HG02759 (cell line): ENCODE results near the gene BCL2L11.
A peak's percentile ranks its signal among the peaks of the same experiment; 100 is the strongest.
"Not testable (repeated sequence)": the region's sequence is repeated elsewhere in the genome, so short reads cannot be mapped to it uniquely, and the experiment has no call there.

Experiments
- ATAC-seq: cut with Tn5 transposase; IDR thresholded peaks from one replicate; pipeline ENCODE4 v1.9.1; 2021; ENCODE audit warnings: mild to moderate bottlenecking, moderate library complexity; ENCODE audit not compliant: unreplicated experiment

The BCL2L11 gene, protein sequence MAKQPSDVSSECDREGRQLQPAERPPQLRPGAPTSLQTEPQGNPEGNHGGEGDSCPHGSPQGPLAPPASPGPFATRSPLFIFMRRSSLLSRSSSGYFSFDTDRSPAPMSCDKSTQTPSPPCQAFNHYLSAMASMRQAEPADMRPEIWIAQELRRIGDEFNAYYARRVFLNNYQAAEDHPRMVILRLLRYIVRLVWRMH

DNA sequence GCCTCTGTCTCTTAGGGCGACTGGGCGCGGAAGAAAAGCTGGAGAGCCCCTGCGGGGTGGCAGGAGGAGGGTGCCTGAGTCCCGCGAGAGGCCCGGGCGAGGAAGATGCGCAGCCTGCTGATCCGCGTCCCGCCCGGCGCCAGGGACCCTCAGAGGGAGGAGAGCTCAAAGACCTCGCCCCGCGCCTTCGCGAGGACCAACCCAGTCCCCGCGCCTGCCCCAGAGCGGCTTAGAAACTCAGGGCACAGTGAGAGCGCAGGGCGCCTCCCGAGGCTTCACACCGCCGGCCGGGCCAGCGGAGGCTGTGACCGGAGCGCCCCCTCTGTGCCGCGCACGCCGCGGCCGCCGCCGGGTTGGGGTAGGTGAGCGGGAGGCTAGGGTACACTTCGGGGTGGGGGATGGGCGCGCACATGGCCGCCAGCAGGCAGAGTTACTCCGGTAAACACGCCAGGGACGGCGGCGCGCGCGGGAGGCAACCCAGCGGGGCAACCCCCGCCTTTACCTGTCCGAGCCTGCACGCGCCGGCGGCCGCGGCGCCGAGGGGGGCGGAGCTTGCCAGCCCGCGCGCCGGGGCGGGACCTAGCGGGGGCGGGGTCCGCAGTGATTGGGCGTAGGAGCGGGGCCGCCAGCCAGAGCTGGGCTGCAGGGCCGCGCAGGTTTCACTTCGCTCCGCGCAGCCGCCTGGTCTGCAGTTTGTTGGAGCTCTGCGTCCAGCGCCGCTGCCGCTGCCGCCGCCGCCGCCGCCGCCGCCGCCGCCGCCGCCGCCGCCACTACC lies at the start of gene BCL2L11:
Gene BCL2L11 (plus strand): TSS at position 662 of the 775 bp plus-strand sequence. CDS start 2,832 bp downstream, outside the sequence.
- peak; percentile 57 for ATAC-seq

DNA sequence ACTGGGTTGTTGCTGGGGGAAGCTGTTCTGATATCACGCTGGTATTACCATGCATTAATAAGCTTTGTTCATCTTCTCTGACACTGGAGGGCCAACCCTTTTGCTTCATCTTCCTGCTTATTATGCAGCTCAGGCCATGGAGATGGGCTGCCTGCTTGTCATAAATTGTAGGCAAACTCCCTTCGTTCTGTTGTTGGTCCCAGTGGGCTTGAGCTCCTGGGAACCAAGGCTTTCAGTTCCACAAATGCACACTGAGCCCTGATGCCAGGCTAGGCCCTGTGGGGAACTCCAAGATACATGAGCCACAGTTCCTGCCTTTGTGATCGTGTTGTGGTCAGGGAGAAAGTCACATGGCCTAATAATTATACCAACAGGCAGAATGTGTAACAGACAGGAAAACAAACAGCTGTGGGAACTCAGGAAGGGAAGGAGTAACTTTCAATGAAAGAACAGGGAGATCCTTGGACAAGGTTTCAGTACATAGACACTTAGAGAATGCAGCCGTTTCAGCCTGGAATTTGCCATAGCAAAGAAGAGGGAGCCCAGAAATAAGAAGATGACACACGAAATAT lies 49.0 kb upstream of the BCL2L11 start:
- ATAC-seq, result no peak

DNA sequence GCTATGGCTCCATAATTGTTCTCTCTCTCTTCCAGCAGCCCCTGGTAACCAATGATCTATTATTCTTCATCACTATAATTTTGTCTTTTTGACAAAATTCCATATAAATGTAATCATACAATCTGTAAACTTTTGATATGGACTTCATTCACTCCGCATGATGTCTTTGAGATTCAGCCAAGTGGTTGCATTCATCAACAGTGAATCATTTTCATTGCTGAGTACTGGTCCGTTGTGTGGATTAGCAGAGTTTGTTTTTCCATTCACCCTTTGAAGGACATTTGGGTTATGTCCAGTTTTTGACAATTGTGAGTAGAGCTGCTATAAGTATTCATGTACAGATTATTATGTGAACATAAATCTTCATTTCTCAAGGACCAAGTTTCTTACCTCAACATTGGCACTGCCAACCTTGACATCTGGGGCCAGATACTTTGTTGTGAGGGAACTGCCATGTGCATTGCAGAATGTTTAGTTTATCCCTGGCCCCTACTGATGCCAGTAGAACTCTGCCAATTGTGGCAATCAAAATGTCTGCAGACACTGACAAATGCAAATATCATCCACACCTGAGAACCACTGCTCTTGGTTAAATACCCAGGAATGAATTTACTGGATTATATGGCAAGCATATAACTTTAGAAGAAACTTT lies 48.4 kb upstream of the BCL2L11 start:
- no peak for ATAC-seq

DNA sequence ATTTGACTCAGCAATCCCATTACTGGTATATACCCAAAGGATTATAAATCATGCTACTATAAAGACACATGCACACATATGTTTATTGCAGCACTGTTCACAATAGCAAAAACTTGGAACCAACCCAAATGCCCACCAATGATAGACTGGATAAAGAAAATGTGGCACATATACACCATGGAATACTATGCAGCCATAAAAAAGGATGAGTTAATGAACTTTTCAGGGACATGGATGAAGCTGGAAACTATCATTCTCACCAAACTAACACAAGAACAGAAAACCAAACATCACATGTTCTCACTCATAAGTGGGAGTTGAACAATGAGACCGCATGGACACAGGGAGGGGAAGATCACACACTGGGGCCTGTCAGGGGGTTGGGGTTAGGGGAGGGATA lies 38.1 kb upstream of the BCL2L11 start:
- ATAC-seq, result not testable (repeated sequence)

DNA sequence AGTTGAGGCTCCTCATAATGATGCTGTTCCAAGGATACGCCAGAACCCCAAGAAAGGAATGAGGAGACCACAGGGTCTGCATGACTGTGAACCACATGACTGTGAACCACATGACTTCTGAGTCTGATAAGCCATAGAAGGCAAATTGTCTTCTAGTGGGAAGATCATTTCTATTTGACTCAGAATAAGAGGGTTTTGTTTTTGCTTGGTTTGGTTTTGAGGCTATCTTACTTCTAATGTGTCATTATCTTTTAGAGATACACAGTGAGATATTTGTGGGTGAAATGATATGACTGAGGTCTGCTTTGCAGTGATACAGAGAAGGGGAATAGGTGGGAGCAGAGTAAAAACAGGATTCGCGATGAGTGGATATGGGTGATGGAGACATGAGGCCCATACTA lies 28.9 kb upstream of the BCL2L11 start:
- ATAC-seq, result peak; percentile 42

DNA sequence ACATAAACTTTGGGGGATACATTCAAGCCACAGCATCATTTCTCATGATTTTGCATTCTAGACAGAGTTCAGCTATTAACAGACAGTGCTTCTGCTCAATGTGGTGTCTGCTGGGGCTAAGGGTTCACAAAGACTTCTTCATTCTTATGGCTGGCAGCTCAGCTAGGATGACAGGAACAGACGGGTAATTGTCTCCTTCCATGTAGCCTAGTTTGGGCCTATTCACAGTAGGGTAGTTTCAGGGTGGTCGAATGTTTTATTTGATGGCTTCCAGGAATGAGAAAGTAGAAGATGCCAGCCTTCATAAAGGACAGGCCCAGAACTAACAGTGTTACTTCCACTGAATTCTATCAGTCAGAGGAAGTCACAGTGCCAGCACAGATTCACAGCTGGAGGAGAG lies 26.0 kb upstream of the BCL2L11 start:
- no peak for ATAC-seq

DNA sequence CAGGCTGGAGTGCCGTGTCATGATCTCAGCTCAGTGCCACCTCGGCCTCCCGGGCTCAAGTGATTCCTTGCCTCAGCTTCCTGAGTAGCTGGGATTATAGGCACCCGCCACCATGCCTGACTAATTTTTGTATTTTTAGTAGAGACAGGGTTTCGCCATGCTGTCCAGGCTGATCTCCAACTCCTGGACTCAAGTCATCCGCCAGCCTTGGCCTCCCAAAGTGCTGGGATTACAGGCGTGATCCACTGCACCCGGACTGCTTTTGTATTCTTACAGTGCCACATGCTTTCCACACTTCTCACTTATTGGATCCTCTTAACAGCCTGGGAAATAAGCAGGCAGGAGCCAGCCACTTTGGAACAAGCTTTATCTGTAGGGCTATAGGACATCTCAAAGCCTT lies 25.3 kb upstream of the BCL2L11 start:
- ATAC-seq, result no peak

DNA sequence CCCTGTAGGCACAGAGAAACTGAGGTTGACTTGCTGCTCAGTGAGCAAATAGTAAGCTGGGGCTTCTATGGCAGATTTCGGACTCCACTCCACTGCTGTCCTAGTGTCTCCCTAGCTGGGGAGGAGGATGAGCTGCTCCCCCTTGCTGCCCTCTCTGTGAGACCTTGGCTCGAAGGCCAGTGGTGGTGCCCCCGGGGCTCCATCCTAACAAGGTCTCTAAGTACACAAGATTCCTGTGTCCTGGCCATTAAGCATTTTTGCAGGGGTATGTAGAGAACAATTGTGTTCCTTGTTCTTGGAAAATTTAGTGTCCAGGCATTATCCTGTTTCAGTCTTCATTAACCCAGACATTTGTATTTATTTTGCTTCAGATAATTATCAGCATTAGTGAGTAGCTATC lies 21.3 kb upstream of the BCL2L11 start:
- ATAC-seq, result no peak

DNA sequence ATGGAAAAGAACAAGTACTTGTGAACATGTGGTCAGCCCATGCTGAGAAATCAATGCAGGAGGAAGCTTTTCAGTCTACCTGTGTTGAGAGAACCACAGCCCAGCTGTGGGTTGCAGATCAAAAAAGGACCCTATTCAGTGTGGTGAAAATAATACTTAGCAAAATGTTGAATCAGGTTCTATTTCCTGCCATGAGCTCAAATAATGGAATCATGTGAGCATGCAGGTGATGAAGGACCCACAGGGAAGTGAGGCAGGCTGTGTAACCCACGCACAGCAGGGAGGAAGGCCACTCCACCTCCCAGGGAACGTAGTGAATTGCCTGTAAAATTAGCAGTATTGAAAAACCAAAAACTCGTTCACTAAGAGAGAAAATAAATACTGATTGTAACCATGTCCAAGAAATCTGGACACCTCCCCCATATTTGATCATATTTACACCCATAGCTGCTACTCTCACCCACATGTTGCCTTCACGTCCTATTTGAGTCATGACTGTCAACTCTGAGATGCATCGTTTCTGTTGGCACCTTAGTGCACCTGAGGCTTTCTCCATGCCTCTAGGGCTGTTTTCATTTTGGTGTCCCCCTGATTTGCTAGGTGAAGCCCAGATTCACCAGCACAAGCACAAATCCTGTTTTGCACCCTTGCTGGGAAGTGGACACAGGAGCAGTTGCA lies 20.5 kb upstream of the BCL2L11 start:
- peak; percentile 25 for ATAC-seq

DNA sequence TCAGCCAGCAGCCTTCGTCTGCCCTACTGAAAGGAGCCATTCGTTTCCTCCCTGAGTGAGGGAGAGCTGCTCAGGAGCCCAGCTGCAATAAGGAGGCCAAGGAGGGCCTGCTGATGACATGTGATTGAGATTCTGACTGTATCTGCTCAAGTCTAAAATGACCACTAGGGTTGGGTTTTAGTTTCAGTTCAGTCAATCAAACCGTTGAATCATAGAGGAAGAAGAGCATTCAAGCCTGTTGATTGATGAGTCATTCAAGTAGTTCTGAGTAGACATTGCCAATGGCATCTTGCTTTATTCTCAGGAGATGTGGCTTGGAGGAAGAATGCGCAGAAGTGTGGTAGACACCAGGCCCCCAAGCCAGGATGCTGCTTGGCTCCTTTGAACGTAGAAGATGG lies 19.9 kb upstream of the BCL2L11 start:
- peak; percentile 88 for ATAC-seq

DNA sequence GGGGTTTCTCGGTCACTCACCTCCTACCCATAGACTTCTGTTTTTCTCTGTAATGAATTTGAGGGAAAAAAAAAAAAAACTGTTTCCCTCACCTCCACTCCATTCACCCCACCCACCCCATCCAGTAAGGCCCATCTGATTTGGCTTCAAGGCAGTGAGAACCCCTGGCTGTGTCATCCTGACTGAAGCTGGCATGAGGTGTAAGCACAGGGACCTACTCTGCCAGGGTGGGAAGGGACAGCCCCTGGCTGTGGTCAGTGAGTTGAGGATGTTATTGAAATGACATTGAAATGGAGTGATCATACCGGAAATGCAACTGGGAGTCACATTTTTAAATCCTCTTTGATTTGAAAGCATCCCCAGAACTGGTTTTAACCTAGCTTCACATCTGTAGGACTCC lies 19.1 kb upstream of the BCL2L11 start:
- ATAC-seq, result no peak

DNA sequence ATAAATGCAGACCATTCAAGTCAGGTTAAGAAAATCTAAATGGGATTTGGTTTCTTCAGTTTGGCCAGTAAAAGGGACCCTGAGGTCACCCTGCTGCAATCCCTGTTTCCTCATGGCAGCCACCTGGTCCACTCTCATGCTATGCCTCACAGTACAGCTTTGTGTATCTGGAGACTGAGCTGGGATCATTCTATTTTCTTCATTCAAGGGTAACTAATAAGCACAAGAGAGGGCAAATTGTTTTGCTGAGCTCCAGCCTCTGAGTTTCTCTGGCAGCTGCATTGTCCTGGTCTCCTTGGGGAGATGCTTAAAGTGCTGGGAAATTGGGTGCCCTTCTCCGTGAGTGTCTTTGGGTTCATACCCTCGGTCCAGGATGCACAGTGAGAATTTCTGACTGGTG lies 18.5 kb upstream of the BCL2L11 start:
- no peak for ATAC-seq

DNA sequence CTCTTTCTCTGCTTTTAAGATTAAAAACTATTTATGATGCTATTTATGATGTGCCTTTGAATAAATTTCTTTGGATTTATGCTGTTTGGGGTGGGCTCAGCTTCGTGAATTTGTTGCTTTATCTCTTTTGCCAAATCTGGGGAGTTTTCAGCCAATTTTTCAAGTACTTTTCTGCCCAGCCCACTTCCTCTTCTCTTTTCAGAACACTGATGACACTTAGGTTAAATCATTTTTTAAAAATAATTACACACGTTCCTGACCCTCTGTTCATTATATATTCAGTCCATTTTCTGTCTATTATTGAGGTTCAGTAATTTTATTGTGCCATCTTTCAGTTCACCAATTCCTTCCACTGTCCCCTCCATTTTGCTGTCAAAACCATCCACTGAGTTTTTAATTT lies 14.8 kb upstream of the BCL2L11 start:
- no peak for ATAC-seq

DNA sequence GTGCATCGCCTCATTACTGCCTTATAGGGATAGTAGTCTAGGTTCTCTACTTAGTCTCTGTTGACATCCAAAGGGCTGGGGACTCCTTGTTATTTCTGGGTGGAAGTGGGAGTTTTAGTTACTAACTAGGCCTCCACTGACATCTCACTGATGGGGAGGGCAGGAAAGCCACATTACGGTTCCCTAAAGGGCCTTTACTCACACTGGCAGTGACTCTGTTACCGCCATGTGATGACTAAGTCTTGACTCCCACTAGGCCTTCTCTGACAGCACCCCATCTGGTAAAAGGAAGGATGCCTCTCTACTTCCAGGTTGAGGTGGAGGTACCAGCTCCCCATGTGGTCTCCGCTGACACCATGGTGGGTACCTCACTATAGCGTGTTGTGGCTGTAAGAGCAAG lies 14.0 kb upstream of the BCL2L11 start:
- no peak for ATAC-seq

DNA sequence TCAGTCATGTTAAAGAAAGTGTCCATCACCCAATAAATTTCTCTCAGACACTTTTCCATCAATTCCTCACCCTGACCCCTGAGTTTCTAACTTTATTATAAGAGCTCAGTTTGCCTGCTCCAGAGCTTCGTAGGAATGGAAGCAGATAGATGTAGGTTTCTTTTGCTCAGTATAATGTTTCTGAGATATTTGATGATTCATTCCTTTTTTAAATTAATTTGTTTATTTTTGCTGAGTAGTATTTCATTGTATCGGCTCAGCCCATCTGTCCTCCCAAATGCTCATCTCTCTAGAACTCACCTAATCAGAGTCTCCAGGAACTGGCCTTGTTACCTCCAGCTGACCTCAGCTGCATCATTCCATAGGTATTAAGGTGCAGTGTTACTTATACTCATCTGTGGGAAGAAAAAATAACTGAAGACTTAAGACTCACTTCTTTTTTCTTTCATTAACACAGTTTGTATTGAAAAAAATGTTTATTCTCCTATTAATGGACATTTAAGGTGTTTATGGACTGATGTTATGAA lies 11.9 kb upstream of the BCL2L11 start:
- ATAC-seq, result no peak

DNA sequence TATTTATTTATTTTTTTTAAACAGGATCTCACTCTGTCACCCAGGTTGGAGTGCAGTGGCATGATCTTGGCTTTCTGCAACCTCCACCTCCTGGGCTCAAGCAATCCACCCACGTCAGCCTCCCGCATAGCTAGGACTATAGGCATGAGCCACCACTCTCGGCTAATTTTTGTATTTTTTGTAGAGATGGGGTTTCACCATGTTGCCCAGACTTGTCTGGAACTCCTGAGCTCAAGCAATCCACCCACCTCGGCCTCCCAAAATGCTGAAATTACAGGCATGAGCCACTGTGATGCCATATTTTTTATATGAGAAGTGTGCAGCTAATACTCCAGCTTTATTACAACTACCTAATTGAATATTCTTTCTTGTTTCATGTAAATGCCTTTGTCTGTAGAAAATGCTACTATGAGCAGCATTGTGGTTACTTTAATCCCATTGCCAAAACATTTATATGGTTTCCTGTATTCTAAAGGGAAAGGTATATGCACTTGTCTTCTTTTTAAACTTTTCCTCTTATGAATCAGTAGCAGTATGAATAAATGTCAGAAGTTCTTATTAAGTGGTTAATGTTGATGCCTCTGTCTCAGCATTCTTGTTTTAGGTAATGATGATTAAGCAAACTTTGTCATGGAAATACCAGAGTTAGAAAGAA lies 9.5 kb upstream of the BCL2L11 start:
- ATAC-seq, result no peak

DNA sequence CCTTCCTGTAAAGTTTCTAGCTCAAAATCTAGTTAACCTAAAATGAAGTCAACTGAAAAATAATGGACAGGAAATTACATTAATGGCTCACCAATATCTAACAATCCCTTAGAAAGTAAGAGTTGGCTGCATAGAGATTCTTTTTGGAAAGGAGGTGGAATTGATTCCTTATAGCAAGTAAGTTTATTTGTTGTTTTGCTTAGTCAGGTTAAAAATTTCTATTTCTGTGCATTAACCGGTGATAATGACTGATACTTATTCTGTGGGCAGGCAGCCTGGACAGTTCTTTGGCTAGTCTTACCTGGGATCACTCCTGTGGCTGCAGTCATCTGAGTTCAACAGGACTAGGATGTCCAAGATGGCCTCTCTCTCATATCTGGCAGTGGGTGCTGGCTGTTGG lies 6.9 kb upstream of the BCL2L11 start:
- no peak for ATAC-seq

DNA sequence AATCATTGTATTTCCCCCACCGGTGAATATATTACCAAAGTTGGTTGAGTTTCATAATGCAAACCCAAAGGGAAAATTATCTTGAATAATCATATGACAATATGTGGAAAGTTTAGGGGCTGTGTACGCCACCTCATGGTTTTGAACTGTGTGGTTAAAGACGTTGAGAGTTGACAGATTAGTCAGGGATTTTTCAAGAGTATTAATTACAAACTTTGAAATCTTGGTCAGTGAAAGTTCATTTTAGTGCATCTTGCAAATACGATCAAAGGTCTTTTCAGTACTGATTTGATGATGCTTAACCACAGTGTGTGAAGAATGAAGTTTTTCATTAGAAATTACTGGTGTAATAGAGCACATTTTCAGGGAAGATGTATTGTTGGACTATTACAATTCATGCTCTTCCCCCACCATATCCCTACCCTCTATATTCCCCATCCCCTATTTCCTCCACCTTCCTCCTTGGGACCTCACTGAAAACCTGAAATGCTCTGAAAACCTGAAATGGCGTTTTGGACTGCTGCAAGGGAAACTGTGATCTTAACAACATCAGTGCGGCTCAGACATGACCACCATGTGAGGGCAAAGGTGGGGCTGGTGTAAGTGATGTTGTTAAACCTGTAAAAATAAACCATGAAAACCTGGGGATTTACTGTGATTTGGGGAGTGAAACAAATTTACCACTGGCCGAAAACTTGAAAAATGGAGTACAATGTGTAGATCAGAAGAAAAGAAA lies 4.5 kb upstream of the BCL2L11 start:
- ATAC-seq, result peak; percentile 19

DNA sequence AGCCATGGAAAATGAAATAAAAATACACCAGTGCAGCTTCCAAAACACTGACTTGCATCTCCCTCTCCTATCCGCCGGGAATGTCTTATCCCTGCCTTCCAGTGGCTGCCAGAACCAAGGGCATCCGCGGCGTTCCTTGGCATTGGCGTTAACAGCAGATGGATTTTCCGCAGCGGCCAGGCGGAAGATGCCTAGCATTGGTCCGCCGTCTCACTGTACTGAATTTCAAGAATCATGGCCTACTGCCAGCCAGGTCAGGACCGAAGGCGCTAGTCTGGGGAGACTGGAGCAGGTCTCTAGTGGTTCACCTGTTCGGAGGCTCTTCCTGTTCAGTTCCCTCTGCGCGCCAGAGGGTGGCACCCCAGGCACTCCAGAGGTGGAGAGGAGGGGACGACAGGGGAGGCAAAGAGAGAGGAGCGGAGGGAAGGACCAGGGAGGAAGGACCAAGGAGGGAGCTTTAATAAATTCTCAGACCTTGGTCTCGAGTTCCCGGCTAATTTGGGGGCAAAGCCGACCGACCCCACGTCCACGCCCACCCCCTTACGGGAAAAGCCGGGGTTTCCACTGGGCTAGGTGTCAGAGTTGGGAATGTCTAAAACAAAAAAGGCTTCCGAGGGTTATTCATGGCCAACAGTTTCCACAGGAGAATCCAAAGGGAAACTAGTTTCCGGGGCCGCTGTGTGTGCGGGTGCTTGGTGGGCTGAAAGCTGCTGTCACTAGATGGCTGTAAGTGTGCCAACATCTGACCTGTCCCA lies 3.7 kb upstream of the BCL2L11 start:
- no peak for ATAC-seq
